ENCODE results near the gene MARVELD1.
A peak's percentile ranks its signal among the peaks of the same experiment; 100 is the strongest.

Gene MARVELD1

DNA sequence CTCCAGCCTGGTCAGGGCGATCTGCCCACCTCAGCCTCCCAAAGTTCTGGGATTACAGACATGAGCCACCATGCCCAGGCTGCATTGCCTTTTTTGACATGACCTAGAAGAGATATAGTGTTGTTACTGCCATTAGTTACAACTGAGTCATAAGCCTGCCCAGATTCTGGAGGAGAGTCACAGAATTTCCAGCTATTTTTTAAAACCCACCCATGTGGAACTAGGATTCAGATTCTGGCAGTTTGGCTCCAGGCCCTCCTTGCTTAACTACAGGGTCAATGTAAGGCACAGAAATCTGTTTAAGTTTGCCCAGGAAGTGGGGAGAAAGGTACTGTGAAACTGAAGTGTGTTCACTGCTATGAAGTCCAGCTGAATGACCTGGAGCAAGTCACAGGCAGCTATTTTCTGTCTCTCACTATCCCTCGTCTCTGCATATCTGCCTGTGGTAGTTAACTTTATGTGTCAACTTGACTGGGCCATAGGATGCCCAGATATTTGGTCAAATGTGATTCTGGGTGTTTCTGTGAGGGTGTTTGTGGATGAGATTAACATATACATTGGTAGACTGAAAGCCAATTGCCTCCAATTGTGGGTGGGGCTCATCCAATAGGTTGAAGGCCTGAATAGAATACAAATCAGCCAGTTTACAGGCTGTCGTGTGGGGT, 8.4 kb upstream of the MARVELD1 start:
- H3K36me3 ChIP-seq (ENCODE audit: insufficient read depth, low read length), result no peaks in the 10 kb centered on the region
- H3K4me1 ChIP-seq (ENCODE audit: insufficient read depth, low read length), result no peaks in the 10 kb centered on the region
- H3K9me3 ChIP-seq (ENCODE audit: low read length), result no peaks in the 10 kb centered on the region

DNA sequence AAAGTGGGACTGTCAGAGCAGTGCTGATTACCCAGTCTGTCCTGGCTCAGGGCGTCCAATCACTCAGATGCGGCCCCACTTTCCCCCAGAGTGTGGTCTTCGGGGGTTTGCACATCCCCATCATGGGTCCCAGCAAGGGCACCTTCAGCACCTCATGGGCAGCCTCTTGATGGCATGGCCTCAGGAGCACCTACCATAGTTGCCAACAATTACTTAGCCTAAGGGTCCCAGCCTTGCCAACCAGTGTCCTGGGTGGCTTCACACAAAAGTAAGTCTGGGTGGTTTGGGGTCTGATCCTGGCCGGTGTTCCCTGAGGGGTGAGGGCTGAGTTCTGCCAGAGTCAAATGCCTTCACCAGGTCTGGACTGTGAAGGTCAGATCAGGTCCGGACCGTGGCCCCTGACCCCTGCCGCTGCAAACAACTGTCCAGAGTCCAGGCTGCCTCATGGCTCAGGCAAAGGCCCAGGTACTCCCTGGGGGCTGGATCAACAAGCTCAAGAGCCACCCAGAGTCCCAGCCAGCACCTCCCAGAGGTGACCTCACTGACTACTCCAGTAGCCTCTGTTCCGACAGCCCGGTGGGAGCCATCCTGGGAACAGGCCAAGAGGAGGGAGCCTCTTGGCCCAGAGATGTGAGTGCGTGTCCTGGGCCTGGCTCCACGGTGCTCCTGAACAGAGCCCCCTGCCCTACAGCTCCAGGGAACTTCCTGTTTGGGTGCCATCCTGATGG, 6.2 kb upstream of the MARVELD1 start:
- H3K27me3 ChIP-seq (ENCODE audit: insufficient read depth, low read length), result peaks cover 3% of the 10 kb centered on the region

More for the DNA sequence above, 8.4 kb upstream of the MARVELD1 start:
- no peak overlapping the region for H3K4me3 ChIP-seq (ENCODE audit: low read length)
- peaks cover 3% of the 10 kb centered on the region for H3K27me3 ChIP-seq (ENCODE audit: insufficient read depth, low read length)
- no peak overlapping the region for H2AFZ ChIP-seq (ENCODE audit: low read depth, low read length)

DNA sequence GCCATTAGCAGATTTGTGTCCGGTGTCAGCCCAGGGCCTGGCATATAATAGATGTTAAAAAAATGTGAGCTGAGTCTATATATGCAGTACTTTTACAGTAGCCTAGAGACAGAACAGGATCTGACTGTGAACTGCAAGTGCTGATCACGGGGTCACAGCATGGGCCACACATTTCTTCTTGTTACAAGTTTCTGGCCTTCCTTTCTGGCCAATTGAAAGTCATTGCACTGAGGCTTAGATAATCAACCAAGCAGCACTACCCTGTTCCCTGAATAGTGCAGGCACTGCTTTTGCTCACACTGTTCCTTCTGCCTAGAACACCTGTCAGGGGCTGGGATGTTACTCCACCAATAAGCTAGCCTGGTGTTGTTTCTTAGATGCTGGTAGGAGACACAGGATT, 5.4 kb upstream of the MARVELD1 start:
- H2AFZ ChIP-seq (ENCODE audit: low read depth, low read length), result no peak overlapping the region
- H3K36me3 ChIP-seq (ENCODE audit: insufficient read depth, low read length), result no peaks in the 10 kb centered on the region
- peaks cover 3% of the 10 kb centered on the region for H3K27me3 ChIP-seq (ENCODE audit: insufficient read depth, low read length)
- no peaks in the 10 kb centered on the region for H3K9me3 ChIP-seq (ENCODE audit: low read length)
- H3K4me1 ChIP-seq (ENCODE audit: insufficient read depth, low read length), result peaks cover 2% of the 10 kb centered on the region
- no peak overlapping the region for H3K4me3 ChIP-seq (ENCODE audit: low read length)

More for the DNA sequence above, 6.2 kb upstream of the MARVELD1 start:
- H2AFZ ChIP-seq (ENCODE audit: low read depth, low read length), result no peak overlapping the region
- no peaks in the 10 kb centered on the region for H3K36me3 ChIP-seq (ENCODE audit: insufficient read depth, low read length)
- H3K4me3 ChIP-seq (ENCODE audit: low read length), result no peak overlapping the region
- H3K9me3 ChIP-seq (ENCODE audit: low read length), result no peaks in the 10 kb centered on the region
- H3K4me1 ChIP-seq (ENCODE audit: insufficient read depth, low read length), result no peaks in the 10 kb centered on the region

DNA sequence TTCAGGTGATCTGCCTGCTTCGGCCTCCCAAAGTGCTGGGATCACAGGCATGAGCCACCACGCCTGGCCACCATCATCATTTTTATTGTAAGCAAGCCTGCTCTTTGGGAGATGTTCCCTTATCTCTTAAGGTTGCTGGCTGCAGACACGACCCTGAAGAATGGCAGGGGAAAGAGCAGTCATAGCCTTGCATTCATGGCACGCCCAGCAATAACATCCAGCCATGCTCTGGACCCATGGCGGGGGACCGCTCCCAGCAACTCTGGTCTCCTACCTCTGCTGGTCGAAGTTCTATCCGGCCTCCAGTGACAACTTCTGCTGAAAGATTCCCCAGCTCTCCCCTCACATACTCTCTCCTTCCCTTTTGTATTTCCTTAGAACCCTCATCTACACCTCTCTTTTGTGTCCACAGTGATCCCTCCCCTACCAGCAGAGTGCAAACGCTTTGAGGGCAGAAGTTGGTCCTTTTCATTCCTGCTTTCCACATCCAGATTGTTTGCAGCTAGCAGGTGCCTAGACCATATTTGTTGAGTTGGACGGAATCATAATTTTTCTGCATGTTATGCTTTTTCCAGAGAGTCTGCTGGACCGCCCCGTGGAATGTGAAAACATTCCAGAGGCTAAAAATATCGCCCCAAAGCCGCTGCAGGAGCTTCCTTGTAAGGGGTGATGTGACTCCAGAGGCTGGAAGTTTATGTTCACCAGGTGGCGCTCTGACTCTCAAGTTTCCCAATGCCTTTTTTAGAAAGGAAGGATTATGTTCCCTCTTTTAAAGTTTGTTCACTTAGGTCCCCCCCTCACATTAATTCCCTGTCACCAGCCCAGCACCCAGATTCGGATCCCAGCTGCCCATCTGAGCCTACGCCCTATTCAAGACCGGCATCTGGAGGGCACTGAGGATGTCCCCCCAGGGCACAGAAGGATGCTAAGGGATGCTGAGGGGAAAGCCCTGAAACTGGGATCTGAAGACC, 4.3 kb upstream of the MARVELD1 start:
- H3K4me3 ChIP-seq (ENCODE audit: low read length), result no peak overlapping the region
- no peak overlapping the region for H2AFZ ChIP-seq (ENCODE audit: low read depth, low read length)
- no peaks in the 10 kb centered on the region for H3K36me3 ChIP-seq (ENCODE audit: insufficient read depth, low read length)
- no peaks in the 10 kb centered on the region for H3K9me3 ChIP-seq (ENCODE audit: low read length)
- peaks cover 3% of the 10 kb centered on the region for H3K27me3 ChIP-seq (ENCODE audit: insufficient read depth, low read length)
- H3K4me1 ChIP-seq (ENCODE audit: insufficient read depth, low read length), result peaks cover 2% of the 10 kb centered on the region

DNA sequence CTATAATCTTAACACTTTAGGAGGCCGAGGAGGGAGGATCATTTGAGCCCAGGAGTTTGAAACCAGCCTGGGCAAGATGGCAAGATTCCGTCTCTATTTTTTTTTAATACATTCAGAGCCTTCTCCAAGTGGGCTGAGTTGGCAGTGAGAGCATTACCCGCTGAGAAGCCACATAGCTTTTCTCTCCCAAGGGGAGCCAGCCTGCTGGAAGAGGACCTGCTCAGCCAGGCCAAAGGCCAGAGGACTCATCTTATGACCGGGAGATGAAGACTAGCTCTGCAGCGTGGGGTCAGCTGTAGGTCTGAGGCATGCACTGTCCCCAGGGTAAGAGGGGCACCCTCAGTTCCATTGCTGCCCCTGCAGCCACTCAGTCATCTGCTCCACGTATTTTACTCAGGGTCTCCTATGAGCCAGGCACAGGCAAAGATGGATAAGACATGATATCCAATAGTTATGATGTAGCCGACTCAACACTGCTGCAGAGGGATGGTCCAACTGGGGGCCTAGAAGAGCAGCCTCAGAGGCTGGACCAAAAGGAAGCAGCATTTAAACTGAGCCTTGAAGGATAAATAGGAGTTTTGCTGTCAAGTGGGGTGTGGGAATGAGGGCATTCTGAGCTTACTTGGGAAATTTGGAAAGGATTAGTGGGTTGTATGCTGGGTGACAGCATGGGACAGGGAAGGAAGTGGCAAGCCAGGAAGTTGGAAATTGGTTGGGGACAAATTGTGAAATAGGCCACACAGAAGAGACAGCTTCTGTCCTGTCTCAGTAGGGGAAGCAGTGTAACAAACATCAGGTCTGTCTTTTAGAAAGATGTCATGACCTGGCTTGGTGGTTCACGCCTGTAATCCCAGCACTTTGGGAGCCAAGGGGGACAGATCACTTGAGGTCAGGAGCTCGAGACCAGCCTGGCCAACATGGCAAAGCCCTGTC, 1.6 kb upstream of the MARVELD1 start:
- Histone ChIP-seq H3K4me1 (ENCODE audit: insufficient read depth, low read length) (peaks cover 2% of the 10 kb centered on the region), H3K9me3 (ENCODE audit: low read length) (no peaks in the 10 kb centered on the region), H3K27me3 (ENCODE audit: insufficient read depth, low read length) (peaks cover 3% of the 10 kb centered on the region), H3K4me3 (ENCODE audit: low read length) (no peak overlapping the region), H3K36me3 (ENCODE audit: insufficient read depth, low read length) (no peaks in the 10 kb centered on the region), H2AFZ (ENCODE audit: low read depth, low read length) (no peak overlapping the region)

- H3K4me1 ChIP-seq (ENCODE audit: insufficient read depth, low read length), result peaks cover 6% of the 10 kb centered on the region
- H3K9me3 ChIP-seq (ENCODE audit: low read length), result no peaks in the 10 kb centered on the region
- H3K27me3 ChIP-seq (ENCODE audit: insufficient read depth, low read length), result peaks cover 3% of the 10 kb centered on the region
- H2AFZ ChIP-seq (ENCODE audit: low read depth, low read length), result no peak overlapping the region
- no peaks in the 10 kb centered on the region for H3K36me3 ChIP-seq (ENCODE audit: insufficient read depth, low read length)
- H3K4me3 ChIP-seq (ENCODE audit: low read length), result peak overlapping the region; percentile 44
These were observed 383 bp downstream of the MARVELD1 start for GRCh38 chr10:97713826-97714400.

- no peak overlapping the region for H2AFZ ChIP-seq (ENCODE audit: low read depth, low read length)
- no peaks in the 10 kb centered on the region for H3K9me3 ChIP-seq (ENCODE audit: low read length)
- H3K4me1 ChIP-seq (ENCODE audit: insufficient read depth, low read length), result peaks cover 13% of the 10 kb centered on the region
- H3K4me3 ChIP-seq (ENCODE audit: low read length), result peak overlapping the region; percentile 44
- H3K36me3 ChIP-seq (ENCODE audit: insufficient read depth, low read length), result no peaks in the 10 kb centered on the region
- no peaks in the 10 kb centered on the region for H3K27me3 ChIP-seq (ENCODE audit: insufficient read depth, low read length)
These were observed 1.1 kb downstream of the MARVELD1 start for GRCh38 chr10:97714401-97715258.

DNA sequence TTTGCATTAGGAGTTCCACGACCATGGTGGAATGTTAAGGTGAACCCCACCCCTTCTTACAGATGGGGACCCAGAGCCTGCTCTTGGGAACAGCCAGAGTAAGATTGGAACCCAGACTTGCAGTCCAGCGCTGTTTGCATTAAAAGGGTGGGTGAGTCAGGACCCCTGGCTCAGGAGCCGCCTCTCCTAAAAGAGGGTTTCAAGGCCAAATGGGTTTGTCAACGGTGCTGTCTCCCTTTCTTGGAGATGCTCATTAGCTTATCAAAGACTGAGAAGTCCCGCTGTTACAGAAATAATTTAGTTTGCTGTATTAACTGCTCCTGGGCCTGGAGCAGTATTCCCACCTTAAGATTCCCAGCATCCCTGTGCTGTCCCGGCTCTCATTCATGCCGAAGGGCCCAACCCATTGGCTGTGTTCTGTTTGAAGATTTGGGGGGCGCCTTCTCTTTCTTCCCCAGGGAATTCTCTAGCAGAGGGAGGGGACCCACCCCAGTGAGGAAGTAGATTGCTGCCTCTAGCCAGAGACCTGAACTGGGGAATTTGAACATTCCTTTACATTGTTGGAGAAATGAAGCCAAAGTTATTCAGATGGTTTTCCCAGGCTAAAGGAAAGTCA, 1.8 kb downstream of the MARVELD1 start:
- H3K4me3 ChIP-seq (ENCODE audit: low read length), result no peak overlapping the region
- no peak overlapping the region for H2AFZ ChIP-seq (ENCODE audit: low read depth, low read length)
- H3K27me3 ChIP-seq (ENCODE audit: insufficient read depth, low read length), result no peaks in the 10 kb centered on the region
- H3K36me3 ChIP-seq (ENCODE audit: insufficient read depth, low read length), result no peaks in the 10 kb centered on the region
- H3K9me3 ChIP-seq (ENCODE audit: low read length), result no peaks in the 10 kb centered on the region
- peaks cover 13% of the 10 kb centered on the region for H3K4me1 ChIP-seq (ENCODE audit: insufficient read depth, low read length)

- Histone ChIP-seq H3K27me3 (ENCODE audit: insufficient read depth, low read length) (no peaks in the 10 kb centered on the region), H3K4me3 (ENCODE audit: low read length) (no peak overlapping the region), H3K9me3 (ENCODE audit: low read length) (no peaks in the 10 kb centered on the region), H2AFZ (ENCODE audit: low read depth, low read length) (no peak overlapping the region), H3K36me3 (ENCODE audit: insufficient read depth, low read length) (no peaks in the 10 kb centered on the region), H3K4me1 (ENCODE audit: insufficient read depth, low read length) (peaks cover 13% of the 10 kb centered on the region)
These were observed 4.1 kb downstream of the MARVELD1 start for GRCh38 chr10:97717627-97718026.

DNA sequence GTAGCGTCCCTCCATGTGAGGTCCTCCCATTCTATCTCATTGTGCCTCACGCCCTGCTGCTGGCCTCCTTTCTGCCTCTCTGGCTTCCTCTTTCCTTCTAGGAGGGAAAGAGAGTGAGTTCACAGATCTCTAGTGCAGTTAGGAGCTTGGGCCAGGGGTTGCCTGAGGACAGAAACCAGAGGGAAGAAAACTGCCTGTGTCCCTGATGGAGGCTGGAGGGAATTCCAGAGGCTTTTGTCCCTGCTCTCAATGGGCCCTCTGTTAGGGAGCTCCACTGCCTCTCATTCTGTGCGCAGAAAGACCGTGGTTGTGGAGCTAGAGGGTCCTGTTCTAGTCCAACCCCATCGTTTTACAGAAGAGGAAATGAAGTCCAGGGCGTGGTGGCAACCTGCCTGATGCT, 4.6 kb downstream of the MARVELD1 start:
- no peaks in the 10 kb centered on the region for H3K9me3 ChIP-seq (ENCODE audit: low read length)
- no peak overlapping the region for H2AFZ ChIP-seq (ENCODE audit: low read depth, low read length)
- no peak overlapping the region for H3K4me3 ChIP-seq (ENCODE audit: low read length)
- no peaks in the 10 kb centered on the region for H3K27me3 ChIP-seq (ENCODE audit: insufficient read depth, low read length)
- H3K36me3 ChIP-seq (ENCODE audit: insufficient read depth, low read length), result no peaks in the 10 kb centered on the region
- peaks cover 11% of the 10 kb centered on the region for H3K4me1 ChIP-seq (ENCODE audit: insufficient read depth, low read length)

DNA sequence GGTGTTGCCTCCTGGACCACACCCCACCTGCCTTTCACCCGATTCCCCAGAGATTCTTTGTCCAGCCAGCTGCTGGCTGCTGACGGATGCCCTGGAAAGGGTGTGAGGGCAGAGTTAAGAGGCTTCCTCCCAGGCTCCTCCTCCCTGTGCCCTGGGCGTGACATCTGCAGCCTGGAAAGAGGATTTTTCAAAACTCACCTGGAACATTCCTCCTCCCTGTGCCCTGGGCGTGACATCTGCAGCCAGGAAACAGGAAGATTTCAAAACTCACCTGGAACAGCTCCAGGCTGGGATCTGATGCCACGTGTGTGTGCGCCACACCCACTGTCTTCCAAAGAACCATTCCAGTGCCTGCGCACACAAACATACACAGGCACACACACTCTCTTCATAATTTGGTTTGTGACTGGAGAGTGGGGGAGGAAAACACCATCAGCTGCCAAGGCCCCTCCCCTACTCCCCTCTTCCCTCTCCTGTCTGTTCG, 5.2 kb downstream of the MARVELD1 start:
- Histone ChIP-seq H3K36me3 (ENCODE audit: insufficient read depth, low read length) (no peaks in the 10 kb centered on the region), H3K27me3 (ENCODE audit: insufficient read depth, low read length) (no peaks in the 10 kb centered on the region), H3K4me1 (ENCODE audit: insufficient read depth, low read length) (peaks cover 11% of the 10 kb centered on the region), H3K9me3 (ENCODE audit: low read length) (no peaks in the 10 kb centered on the region), H3K4me3 (ENCODE audit: low read length) (no peak overlapping the region), H2AFZ (ENCODE audit: low read depth, low read length) (no peak overlapping the region)

Data from neuron (in vitro differentiated cells).